ENCODE results near the gene PTPRK.

DNA sequence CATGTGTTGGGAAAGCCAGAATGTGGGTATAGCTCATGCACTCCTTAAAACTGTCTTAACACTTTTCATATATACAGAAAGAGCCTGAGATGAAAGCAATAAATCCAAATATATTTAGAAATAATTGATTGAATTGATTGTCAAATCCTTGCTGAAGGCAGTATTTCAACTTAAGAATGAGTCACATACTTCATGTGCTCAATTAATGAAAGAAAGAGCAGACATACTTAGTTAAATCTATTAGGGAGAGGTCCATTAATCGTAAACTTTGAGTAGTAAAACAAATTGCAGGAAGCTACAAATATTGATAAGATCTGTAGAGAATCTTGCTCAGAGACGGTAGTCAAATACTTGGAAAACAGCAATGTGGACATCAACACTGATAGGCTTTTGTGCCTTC, 358.0 kb downstream of the PTPRK start:
- TF ChIP-seq, protein P1, sequence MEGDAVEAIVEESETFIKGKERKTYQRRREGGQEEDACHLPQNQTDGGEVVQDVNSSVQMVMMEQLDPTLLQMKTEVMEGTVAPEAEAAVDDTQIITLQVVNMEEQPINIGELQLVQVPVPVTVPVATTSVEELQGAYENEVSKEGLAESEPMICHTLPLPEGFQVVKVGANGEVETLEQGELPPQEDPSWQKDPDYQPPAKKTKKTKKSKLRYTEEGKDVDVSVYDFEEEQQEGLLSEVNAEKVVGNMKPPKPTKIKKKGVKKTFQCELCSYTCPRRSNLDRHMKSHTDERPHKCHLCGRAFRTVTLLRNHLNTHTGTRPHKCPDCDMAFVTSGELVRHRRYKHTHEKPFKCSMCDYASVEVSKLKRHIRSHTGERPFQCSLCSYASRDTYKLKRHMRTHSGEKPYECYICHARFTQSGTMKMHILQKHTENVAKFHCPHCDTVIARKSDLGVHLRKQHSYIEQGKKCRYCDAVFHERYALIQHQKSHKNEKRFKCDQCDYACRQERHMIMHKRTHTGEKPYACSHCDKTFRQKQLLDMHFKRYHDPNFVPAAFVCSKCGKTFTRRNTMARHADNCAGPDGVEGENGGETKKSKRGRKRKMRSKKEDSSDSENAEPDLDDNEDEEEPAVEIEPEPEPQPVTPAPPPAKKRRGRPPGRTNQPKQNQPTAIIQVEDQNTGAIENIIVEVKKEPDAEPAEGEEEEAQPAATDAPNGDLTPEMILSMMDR (IDR thresholded peaks at IDR 0.05 in 2 of 3, conservative IDR thresholded peaks at IDR 0.05 in 1 of 3; ENCODE audit: control insufficient read depth in 2 of 3, extremely low read depth in 1 of 3, insufficient read depth in 1 of 3, low read depth in 3 of 3, low read length in 3 of 3): no peak
- no peak for TF ChIP-seq EZH2 (IDR thresholded peaks at IDR 0.05; ENCODE audit: borderline replicate concordance, control insufficient read depth, low read depth, low read length)
- no peak for TF ChIP-seq CHD4 (IDR thresholded peaks at IDR 0.05)
- no peak for TF ChIP-seq TCF3 (IDR thresholded peaks at IDR 0.05; ENCODE audit: borderline replicate concordance, insufficient read depth, low read depth, low read length)
- TF ChIP-seq, protein P2, sequence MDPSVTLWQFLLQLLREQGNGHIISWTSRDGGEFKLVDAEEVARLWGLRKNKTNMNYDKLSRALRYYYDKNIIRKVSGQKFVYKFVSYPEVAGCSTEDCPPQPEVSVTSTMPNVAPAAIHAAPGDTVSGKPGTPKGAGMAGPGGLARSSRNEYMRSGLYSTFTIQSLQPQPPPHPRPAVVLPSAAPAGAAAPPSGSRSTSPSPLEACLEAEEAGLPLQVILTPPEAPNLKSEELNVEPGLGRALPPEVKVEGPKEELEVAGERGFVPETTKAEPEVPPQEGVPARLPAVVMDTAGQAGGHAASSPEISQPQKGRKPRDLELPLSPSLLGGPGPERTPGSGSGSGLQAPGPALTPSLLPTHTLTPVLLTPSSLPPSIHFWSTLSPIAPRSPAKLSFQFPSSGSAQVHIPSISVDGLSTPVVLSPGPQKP (IDR thresholded peaks at IDR 0.05; ENCODE audit: low read depth, low read length): no peak
- TF ChIP-seq SMC3 (IDR thresholded peaks at IDR 0.05; ENCODE audit: borderline replicate concordance, low read length): no peak
- TF ChIP-seq, protein P3, sequence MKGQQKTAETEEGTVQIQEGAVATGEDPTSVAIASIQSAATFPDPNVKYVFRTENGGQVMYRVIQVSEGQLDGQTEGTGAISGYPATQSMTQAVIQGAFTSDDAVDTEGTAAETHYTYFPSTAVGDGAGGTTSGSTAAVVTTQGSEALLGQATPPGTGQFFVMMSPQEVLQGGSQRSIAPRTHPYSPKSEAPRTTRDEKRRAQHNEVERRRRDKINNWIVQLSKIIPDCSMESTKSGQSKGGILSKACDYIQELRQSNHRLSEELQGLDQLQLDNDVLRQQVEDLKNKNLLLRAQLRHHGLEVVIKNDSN (IDR thresholded peaks at IDR 0.05; ENCODE audit: borderline replicate concordance, extremely low read length, insufficient read depth, low read depth, low read length): no peak

All from GM12878 (cell line).